Mesodermal cell (in vitro differentiated cells): ENCODE measurements around the gene GP9.
"Not testable (repeated sequence)": the region's sequence is repeated elsewhere in the genome, so short reads cannot be mapped to it uniquely, and the experiment has no call there.

Experiments
- H3K27ac ChIP-seq: 2 replicates; pipeline ENCODE4 v1.7.0; 2013; ENCODE audit warnings: mild to moderate bottlenecking, low read depth, low read length, moderate library complexity; ENCODE audit not compliant: severe bottlenecking
- H3K36me3 ChIP-seq: 2 replicates; pipeline ENCODE4 v1.7.1; 2013; ENCODE audit warnings: mild to moderate bottlenecking, low read length, moderate library complexity; ENCODE audit not compliant: control insufficient read depth, insufficient read depth
- H3K4me1 ChIP-seq: one replicate; pipeline ENCODE4 v1.7.1; 2013; ENCODE audit warnings: mild to moderate bottlenecking, low read length; ENCODE audit not compliant: insufficient read depth, control insufficient read depth, poor library complexity, severe bottlenecking
- H3K4me3 ChIP-seq: 2 replicates; pipeline ENCODE4 v1.7.0; 2013; ENCODE audit warnings: low read length, control low read depth, mild to moderate bottlenecking; ENCODE audit not compliant: insufficient read depth, poor library complexity, severe bottlenecking; ENCODE audit errors: extremely low read depth
- H3K9me3 ChIP-seq: 2 replicates; pipeline ENCODE4 v1.7.1; 2013; ENCODE audit warnings: mild to moderate bottlenecking, low read length, moderate library complexity; ENCODE audit not compliant: control insufficient read depth
- WGBS, 2 experiments: methylation state at CpG; one replicate each; pipeline ENCODE4 v1.1.5; 2013; ENCODE audit warnings: missing lambda C conversion rate in 2 of 2; ENCODE audit not compliant: insufficient coverage in 2 of 2; 5-methylcytosine and 5-hydroxymethylcytosine counted together

GP9 gene

GRCh38 chr3:129103296-129103695, 42.7 kb downstream of the GP9 start:
- H3K4me1 ChIP-seq = no peaks in the 10 kb centered on the region
- WGBS, 2 experiments = 84 to 97% methylated on average over 5 to 6 of the region's 7 CpGs
- H3K27ac ChIP-seq = no peak overlapping the region
- H3K9me3 ChIP-seq = no peaks in the 10 kb centered on the region
- H3K4me3 ChIP-seq = no peak overlapping the region
- H3K36me3 ChIP-seq = peaks cover 37% of the 10 kb centered on the region

GRCh38 chr3:129104051-129104450, 43.5 kb downstream of the GP9 start:
- no peaks in the 10 kb centered on the region for H3K4me1 ChIP-seq
- no peak overlapping the region for H3K27ac ChIP-seq
- H3K36me3 ChIP-seq = peaks cover 44% of the 10 kb centered on the region
- 98 to 100% methylated on average over 5 to 6 of the region's 6 CpGs for WGBS, 2 experiments
- no peak overlapping the region for H3K4me3 ChIP-seq
- H3K9me3 ChIP-seq = no peaks in the 10 kb centered on the region

DNA sequence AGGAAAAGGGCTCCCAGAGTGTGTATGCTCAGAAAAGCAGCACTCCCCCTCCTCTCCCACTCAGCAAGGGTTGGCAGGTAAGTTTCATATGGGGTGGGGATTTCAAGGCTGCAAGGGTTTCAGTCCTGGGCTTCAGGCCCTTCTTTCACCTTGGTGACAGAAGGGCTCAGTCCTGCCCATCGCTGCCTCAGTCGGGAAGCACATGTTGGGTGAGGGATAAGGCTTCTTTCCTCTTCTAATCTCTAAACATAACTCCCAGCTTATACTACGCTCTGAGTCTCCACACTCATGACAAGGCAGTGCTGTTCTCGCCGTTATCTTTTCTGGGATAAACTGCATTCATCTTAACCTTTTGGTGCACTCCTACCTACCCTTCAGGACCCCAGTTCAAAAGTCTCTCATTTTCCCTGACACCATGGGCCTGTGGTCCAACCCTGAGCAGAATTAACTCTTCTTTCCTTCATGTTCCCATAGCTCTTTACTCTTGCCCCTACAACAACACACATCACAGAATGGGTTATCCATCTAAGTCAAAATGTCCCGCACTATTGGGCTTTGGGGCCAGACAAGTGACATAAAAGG, 44.0 kb downstream of the GP9 start:
- Histone ChIP-seq H3K36me3 (peaks cover 44% of the 10 kb centered on the region), H3K4me3 (no peak overlapping the region), H3K4me1 (no peaks in the 10 kb centered on the region), H3K9me3 (no peaks in the 10 kb centered on the region), H3K27ac (no peak overlapping the region)
- WGBS, 2 experiments = 89 to 91% methylated on average over 3 to 5 of the region's 6 CpGs

DNA sequence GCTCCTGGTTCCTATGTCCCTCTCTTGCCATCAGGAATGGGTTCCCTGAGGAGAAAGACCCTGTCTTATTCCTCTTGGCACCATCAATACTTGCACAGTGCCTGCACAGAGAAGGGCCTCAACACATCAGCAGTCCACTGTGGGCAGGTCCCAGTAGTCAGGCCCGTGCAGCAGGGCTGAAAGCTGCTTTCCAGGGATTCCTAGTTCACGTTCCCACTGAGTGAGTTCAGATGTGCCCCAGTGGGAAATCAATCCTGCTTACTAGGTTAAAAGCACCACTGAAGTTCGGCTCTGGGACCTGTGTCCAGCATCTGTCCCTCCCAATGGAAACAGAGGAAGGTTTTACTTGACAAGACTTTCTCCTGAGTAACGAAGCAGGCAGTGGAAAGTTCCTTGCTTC, 45.3 kb downstream of the GP9 start:
- H3K36me3 ChIP-seq = peaks cover 50% of the 10 kb centered on the region
- H3K27ac ChIP-seq = no peak overlapping the region
- 90 to 91% methylated on average over 4 of the region's 4 CpGs for WGBS, 2 experiments
- H3K4me1 ChIP-seq = no peaks in the 10 kb centered on the region
- no peaks in the 10 kb centered on the region for H3K9me3 ChIP-seq
- H3K4me3 ChIP-seq = no peak overlapping the region

DNA sequence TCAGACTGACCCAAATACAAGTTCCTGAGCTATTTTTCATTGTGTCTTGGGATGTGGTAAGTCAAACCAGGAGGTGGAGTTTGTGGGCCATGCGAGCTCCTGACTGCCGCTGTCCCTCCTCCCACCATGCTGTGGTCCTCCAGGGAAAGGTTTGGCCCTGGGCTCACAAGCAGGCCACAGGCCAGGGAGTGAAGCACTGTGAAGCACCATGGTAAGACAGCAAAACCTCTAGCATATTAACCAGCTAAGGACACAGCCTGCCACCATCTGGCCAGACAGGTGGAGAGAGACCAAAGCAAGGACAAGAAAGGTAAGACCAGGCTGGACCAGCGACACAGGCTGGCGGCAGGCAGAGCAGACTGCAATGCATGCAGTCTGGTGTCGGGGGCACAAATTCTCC, 45.7 kb downstream of the GP9 start:
- 83 to 96% methylated on average over 3 to 4 of the region's 5 CpGs for WGBS, 2 experiments
- Histone ChIP-seq H3K4me1 (no peaks in the 10 kb centered on the region), H3K27ac (no peak overlapping the region), H3K4me3 (no peak overlapping the region), H3K9me3 (no peaks in the 10 kb centered on the region), H3K36me3 (peaks cover 52% of the 10 kb centered on the region)

DNA sequence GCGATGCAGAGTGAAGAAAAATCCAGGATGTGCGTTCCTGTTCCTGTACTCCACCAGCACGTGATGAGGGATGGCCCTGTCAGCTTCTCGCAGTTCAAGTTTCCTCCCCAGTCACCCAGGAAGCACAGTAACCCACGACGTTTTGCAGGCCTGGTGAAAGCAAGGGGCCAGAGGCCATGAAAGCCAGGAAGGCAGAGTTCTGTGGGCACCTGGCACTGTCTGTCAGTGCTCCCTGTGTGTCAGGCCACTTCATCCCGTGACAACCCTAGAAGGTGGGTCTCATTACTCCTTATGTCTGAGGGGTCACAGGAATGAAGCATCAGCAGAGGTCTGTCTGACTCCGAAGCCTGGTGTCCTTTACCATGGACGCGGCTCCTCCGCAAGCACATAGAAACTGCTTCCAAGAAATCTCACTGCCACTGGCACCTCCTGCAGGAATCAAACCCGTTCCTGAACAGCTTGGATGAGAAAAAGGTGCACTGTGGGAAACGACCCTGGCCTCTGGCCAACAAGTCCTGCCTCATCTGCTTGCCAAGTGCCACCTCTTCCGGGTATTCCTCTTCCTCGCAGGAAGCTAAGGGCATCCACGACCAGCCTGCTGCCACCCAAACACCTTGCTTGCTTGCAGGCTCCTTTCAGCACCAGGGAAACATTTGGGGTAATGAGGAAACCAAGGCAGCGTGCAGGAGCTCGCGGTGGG, 46.4 kb downstream of the GP9 start:
- no peaks in the 10 kb centered on the region for H3K4me1 ChIP-seq
- no peak overlapping the region for H3K4me3 ChIP-seq
- 94 to 99% methylated on average over 17 to 19 of the region's 19 CpGs for WGBS, 2 experiments
- peaks cover 50% of the 10 kb centered on the region for H3K36me3 ChIP-seq
- H3K9me3 ChIP-seq = no peaks in the 10 kb centered on the region
- no peak overlapping the region for H3K27ac ChIP-seq

DNA sequence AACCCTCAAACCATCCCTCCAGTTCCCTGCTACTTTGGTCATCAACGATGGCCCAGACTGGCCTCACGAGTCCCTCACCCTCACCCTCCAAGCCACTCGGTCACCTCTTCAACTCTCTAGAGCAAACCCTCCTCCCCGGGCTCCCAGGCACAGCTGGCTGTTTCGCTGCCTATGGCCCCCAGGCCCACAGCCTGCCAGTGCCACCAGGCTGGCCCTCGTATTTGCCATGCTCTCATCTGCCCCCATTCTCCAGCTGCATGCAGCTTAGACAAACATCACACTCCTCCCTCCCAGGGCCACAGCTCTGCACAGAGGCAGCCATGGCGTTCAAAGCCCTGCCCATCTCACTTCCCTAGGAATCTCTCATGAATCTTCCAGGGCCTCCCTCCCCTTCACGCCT, 47.2 kb downstream of the GP9 start:
- Histone ChIP-seq H3K9me3 (no peaks in the 10 kb centered on the region), H3K4me1 (no peaks in the 10 kb centered on the region), H3K4me3 (no peak overlapping the region), H3K36me3 (peaks cover 56% of the 10 kb centered on the region), H3K27ac (no peak overlapping the region)
- WGBS, 2 experiments = 97 to 100% methylated on average over 6 to 8 of the region's 8 CpGs

- not testable (repeated sequence) for H3K4me3 ChIP-seq, H3K9me3 ChIP-seq, H3K27ac ChIP-seq, H3K4me1 ChIP-seq
- peaks cover 62% of the 10 kb centered on the region for H3K36me3 ChIP-seq
- 95 to 100% methylated on average over 5 to 6 of the region's 10 CpGs for WGBS, 2 experiments
Measured at GRCh38 chr3:129111076-129111780, 50.6 kb downstream of the GP9 start.
